NT2/D1 (cell line): ENCODE data around the gene ZC3H4.

Experiments
- YY1 ChIP-seq: IDR thresholded peaks from 2 replicates; pipeline ENCODE4 v1.6.1; 2011; ENCODE audit not compliant: insufficient read length, insufficient read depth
- ZNF274 ChIP-seq: IDR thresholded peaks from 2 replicates; pipeline ENCODE4 v1.6.1; 2011; ENCODE audit warnings: mild to moderate bottlenecking, low read depth, low read length

DNA sequence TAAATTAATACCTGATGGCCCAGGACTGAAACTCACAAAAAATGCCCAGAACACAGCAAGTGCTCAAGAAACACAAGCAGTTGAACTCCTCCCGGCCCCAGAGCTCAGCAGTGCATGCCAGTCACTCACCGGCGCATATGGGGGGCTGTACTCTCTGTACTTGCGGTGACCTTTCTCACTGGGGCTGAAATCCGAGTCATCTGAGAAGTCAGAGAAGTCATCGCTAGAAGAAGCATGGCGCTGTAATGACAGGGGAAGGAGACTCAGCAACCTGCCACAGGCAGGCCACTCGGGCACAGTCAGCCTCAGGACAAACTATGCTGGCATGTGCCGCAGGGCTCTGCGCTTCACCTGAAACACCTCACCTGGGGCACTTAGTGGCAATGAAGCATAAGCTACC, 19.7 kb downstream of the ZC3H4 start:
- TF ChIP-seq ZNF274 (no peak), YY1 (no peak)
